Parathyroid adenoma (tissue), 2 donors: Measurements from ENCODE around the gene GPR107.
"Not testable (repeated sequence)": the region's sequence is repeated elsewhere in the genome, so short reads cannot be mapped to it uniquely, and the experiment has no call there.

ENCODE experiments used
- H2AFZ ChIP-seq: fragments of 300-600 bp; sonication (generic); one replicate; pipeline ENCODE4 v1.7.0; 2017; ENCODE audit warnings: antibody characterized with exemption, mild to moderate bottlenecking
- H3K27ac ChIP-seq: fragments of 300-600 bp; sonication (generic); one replicate; pipeline ENCODE4 v1.7.0; 2017
- H3K27me3 ChIP-seq: fragments of 300-600 bp; sonication (generic); one replicate; pipeline ENCODE4 v1.7.0; 2017; ENCODE audit warnings: low read length; ENCODE audit not compliant: control insufficient read depth, insufficient read depth
- H3K36me3 ChIP-seq: fragments of 300-600 bp; sonication (generic); one replicate; pipeline ENCODE4 v1.7.0; 2017; ENCODE audit warnings: low read length; ENCODE audit not compliant: control insufficient read depth, insufficient read depth
- H3K4me1 ChIP-seq: fragments of 300-600 bp; sonication (generic); one replicate; pipeline ENCODE4 v1.7.0; 2017; ENCODE audit warnings: control low read depth
- H3K4me2 ChIP-seq: fragments of 300-600 bp; sonication (generic); one replicate; pipeline ENCODE4 v1.7.0; 2017; ENCODE audit warnings: low read length
- H3K4me3 ChIP-seq: fragments of 300-600 bp; sonication (generic); one replicate; pipeline ENCODE4 v1.7.0; 2017; ENCODE audit warnings: low read depth, low read length
- H3K79me2 ChIP-seq: fragments of 300-600 bp; sonication (generic); one replicate; pipeline ENCODE4 v1.7.0; 2017; ENCODE audit warnings: control low read depth
- H3K9ac ChIP-seq: fragments of 300-600 bp; sonication (generic); one replicate; pipeline ENCODE4 v1.7.0; 2017; ENCODE audit warnings: mild to moderate bottlenecking
- H3K9me3 ChIP-seq: fragments of 300-600 bp; sonication (generic); one replicate; pipeline ENCODE4 v1.7.0; 2017; ENCODE audit warnings: low read length; ENCODE audit not compliant: control insufficient read depth
- TF ChIP-seq, protein P1 (sequence below): fragments of 300-600 bp; sonication (generic); IDR thresholded peaks from one replicate; pipeline ENCODE4 v1.7.0; 2017; ENCODE audit warnings: antibody characterized with exemption, mild to moderate bottlenecking
- donor health status: primary hyperparathyroidism.

GPR107 gene

DNA sequence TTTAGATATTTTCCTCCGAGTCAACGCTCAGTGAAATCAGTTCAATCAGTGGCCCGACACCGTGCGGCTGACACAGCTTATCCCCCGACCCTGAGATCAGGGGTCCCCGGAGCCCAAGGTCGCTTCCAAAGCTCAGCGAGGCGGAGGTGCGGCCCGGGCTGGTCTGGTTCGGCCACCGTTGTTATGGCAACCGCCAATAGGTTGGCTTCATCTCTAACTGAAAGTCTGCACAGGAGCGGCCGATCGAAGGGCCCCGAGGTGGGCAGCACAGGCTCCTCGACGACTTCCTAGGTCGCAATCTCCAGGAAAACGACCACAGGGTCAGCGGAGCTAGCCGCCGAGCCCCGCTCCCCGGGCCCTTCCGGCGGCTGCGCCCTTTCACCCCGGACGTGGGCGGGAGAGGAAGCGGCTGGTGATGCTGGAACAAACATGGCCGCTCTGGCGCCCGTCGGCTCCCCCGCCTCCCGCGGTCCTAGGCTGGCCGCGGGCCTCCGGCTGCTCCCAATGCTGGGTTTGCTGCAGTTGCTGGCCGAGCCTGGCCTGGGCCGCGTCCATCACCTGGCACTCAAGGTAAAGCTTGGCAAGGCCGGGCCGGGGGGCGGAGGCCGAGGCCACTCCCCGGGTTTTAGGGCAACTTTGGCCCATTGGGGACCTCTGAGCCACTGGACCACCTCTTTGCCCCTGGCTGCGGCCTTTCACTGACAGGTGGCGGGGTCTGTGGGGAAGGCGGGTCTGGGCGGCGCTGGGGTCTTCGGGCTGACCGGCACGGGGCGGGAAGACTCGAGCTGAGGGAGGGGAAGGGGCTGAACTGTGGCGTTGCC is at the start of gene GPR107:
Gene GPR107 (plus strand): TSS at position 403 of the 821 bp plus-strand sequence. CDS start 27 bp downstream, at position 430.
- H2AFZ ChIP-seq, result peak within 1 kb of the TSS; percentile 82

DNA sequence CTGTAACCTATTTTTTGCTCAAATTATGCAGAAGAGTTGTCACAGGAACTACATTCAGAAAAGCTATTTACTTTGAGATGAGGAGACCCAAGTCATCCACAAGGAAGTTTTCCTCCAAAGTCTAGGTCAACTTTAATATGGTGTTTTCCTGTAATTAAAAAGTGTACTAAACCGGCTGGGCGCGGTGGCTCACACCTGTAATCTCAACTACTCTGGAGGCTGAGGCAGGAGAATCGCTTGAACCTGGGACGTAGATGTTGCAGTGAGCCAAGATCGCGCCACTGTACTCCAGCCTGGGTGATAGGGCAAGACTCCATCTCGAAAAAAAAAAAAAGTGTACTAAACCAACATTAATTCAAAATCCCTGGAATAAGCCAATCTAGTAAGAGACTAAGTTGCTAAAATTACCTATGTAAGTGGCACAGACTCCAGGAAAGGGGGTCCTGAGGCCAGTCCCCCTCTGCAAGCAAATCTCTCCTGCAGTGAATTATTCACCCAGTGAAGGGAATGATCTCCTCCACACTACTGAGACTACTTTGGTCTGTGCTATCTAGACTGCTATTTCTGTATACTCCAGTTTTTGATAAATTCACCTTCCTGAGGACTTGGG is 49.7 kb upstream of the GPR107 start:
- Histone ChIP-seq H3K79me2 (peaks cover 2% of the 10 kb centered on the region), H3K9me3 (no peaks in the 10 kb centered on the region), H3K4me3 (no peak overlapping the region), H3K36me3 (no peaks in the 10 kb centered on the region), H3K9ac (no peak overlapping the region), H3K4me1 (no peaks in the 10 kb centered on the region), H2AFZ (no peak overlapping the region), H3K27ac (no peak overlapping the region), H3K4me2 (no peak overlapping the region), H3K27me3 (no peaks in the 10 kb centered on the region)
- TF ChIP-seq, protein P1, sequence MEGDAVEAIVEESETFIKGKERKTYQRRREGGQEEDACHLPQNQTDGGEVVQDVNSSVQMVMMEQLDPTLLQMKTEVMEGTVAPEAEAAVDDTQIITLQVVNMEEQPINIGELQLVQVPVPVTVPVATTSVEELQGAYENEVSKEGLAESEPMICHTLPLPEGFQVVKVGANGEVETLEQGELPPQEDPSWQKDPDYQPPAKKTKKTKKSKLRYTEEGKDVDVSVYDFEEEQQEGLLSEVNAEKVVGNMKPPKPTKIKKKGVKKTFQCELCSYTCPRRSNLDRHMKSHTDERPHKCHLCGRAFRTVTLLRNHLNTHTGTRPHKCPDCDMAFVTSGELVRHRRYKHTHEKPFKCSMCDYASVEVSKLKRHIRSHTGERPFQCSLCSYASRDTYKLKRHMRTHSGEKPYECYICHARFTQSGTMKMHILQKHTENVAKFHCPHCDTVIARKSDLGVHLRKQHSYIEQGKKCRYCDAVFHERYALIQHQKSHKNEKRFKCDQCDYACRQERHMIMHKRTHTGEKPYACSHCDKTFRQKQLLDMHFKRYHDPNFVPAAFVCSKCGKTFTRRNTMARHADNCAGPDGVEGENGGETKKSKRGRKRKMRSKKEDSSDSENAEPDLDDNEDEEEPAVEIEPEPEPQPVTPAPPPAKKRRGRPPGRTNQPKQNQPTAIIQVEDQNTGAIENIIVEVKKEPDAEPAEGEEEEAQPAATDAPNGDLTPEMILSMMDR, result no peak

More for the DNA sequence above, at the start of gene GPR107:
- H3K27ac ChIP-seq, result peak within 1 kb of the TSS; percentile 67
- H3K36me3 ChIP-seq, result no peaks in the 10 kb centered on the region
- H3K27me3 ChIP-seq, result no peaks in the 10 kb centered on the region
- no peaks in the 10 kb centered on the region for H3K9me3 ChIP-seq
- peak within 1 kb of the TSS; percentile 99 for H3K4me3 ChIP-seq
- peak within 1 kb of the TSS; percentile 99 for H3K4me2 ChIP-seq
- H3K4me1 ChIP-seq, result peaks cover 9% of the 10 kb centered on the region
- TF ChIP-seq, protein P1, result no peak
- peak within 1 kb of the TSS; percentile 55 for H3K9ac ChIP-seq
- peaks cover 13% of the 10 kb centered on the region for H3K79me2 ChIP-seq

DNA sequence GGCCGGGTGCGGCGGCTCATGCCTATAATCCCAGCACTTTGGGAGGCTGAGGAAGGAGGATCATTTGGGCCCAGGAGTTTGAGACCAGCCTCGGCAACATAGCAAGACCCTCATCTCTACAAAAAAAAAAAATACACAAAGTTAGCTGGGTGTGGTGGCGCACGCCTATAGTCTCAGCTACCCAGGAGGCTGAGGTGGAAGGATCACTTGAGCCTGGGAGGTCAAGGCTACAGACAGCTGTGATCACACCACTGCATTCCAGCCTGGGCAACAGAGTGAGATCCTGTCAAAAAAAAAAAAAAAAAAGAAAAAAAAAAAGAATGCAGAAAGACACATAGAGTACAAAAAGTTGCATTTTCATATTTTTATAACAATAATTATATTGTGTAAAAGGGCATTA is 46.8 kb upstream of the GPR107 start:
- not testable (repeated sequence) for H3K4me2 ChIP-seq, H3K27ac ChIP-seq, H3K4me1 ChIP-seq, H3K9ac ChIP-seq, H3K4me3 ChIP-seq, H3K9me3 ChIP-seq, H3K36me3 ChIP-seq, H2AFZ ChIP-seq, H3K79me2 ChIP-seq, H3K27me3 ChIP-seq

DNA sequence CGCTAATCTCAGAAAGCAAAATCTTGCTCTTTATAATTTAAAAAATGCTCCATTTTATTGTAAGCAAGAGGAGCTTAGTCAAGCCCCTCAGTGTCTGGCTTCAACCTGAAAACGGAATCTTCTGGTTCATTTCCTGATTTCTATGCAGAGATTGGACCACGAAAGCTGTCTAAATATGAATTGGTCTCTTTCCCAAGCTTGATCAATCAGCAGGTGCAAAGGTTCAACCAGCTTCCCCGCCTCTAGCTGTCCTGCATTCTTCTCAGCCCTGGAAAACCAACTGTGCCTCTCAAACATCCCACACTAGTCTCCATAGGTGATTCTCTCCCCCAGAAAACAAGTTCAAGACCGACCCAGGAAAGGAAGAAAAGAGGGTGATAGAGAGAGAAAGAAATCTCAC is 45.2 kb upstream of the GPR107 start:
- peaks cover 4% of the 10 kb centered on the region for H3K79me2 ChIP-seq
- H3K9me3 ChIP-seq, result no peaks in the 10 kb centered on the region
- H3K9ac ChIP-seq, result no peak overlapping the region
- H3K27ac ChIP-seq, result no peak overlapping the region
- H3K4me1 ChIP-seq, result no peaks in the 10 kb centered on the region
- H3K27me3 ChIP-seq, result no peaks in the 10 kb centered on the region
- TF ChIP-seq, protein P1, result no peak
- no peak overlapping the region for H3K4me3 ChIP-seq
- H3K36me3 ChIP-seq, result no peaks in the 10 kb centered on the region
- no peak overlapping the region for H3K4me2 ChIP-seq
- H2AFZ ChIP-seq, result no peak overlapping the region

DNA sequence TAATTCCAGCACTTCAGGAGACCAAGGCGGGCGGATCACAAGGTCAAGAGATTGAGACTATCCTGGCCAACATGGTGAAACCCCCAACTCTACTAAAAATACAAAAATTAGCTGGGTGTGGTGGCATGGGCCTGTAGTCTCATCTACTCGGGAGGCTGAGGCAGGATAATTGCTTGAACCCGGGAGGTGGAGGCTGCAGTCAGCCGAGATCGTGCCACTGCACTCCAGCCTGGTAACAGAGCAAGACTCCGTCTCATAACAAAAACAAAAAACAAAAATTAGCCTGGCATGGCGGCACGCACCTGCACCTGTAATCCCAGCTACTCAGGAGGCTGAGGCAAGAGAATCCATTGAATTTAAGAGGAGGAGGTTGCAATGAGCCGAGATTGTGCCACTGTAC is 44.2 kb upstream of the GPR107 start:
- not testable (repeated sequence) for H3K27ac ChIP-seq, H3K27me3 ChIP-seq, H3K4me1 ChIP-seq, H2AFZ ChIP-seq, H3K36me3 ChIP-seq, H3K79me2 ChIP-seq, H3K9ac ChIP-seq, H3K4me2 ChIP-seq, H3K9me3 ChIP-seq, H3K4me3 ChIP-seq
